SU-DHL-6 (cell line): ENCODE measurements around the gene IL36G.

Experiments
- CTCF ChIP-seq: fragments of 200-600 bp; sonication (generic); IDR thresholded peaks from one replicate; pipeline ENCODE4 v1.5.1; 2017; ENCODE audit warnings: antibody characterized with exemption, mild to moderate bottlenecking, low read length, moderate library complexity; ENCODE audit not compliant: insufficient read depth, poor library complexity, severe bottlenecking
- EZH2phosphoT487 ChIP-seq: fragments of 200-600 bp; sonication (generic), shearing (Covaris generic); conservative IDR thresholded peaks from 2 replicates; pipeline ENCODE4 v1.6.1; 2018; ENCODE audit warnings: mild to moderate bottlenecking, antibody characterized with exemption, low read length, moderate library complexity, mixed read lengths

GRCh38 chr2:112973156-112973555, 4.7 kb upstream of the IL36G start:
- TF ChIP-seq CTCF = no peak
- TF ChIP-seq EZH2phosphoT487 = no peak
